Posterior cingulate gyrus (tissue), 11 donors: ENCODE data around the gene ARMC7.

Source experiments
- DNase-seq, 10 donors: peaks; one replicate each; pipeline versions ENCODE4 v3.0.0 to v3.0.0-alpha.2; 2020 to 2021; ENCODE audit warnings: mixed read lengths in 3 of 10
- intact Hi-C: fragments of 100-400 bp; cut with DNase I; formaldehyde crosslinking; loops from one replicate; pipeline ENCODE4 v1.15.1; 2023

ARMC7 gene

GRCh38 chr17:75077072-75077495, 32.7 kb upstream of the ARMC7 start:
- no peak for DNase-seq
- intact Hi-C loops = no loop called here

- peak; percentile 31 to 95 (median 64) for DNase-seq
- intact Hi-C loops = no loop called here
These were observed 32.1 kb upstream of the ARMC7 start for GRCh38 chr17:75077496-75078283.

- intact Hi-C loops = no loop called here
- DNase-seq = no peak
These were observed 31.3 kb upstream of the ARMC7 start for GRCh38 chr17:75078284-75079022.

DNA sequence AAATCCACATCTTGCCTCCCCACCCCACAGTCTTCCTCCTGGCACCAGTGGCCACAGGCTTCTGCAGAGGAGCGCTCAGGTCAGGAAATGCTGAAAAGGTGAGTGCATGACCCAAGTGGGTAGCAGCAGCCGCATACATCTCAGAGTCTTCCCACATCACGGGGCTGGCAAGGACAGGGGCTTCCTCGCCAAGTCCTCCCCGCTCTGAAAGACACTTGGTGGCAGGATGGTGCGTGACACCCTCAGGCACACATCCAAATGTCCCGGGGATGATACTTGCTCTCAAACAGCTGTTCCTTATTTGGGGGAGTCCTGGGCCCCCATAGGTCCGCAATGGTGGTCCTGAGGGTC, 30.8 kb upstream of the ARMC7 start:
- no peak for DNase-seq
- intact Hi-C loops = no loop called here

DNA sequence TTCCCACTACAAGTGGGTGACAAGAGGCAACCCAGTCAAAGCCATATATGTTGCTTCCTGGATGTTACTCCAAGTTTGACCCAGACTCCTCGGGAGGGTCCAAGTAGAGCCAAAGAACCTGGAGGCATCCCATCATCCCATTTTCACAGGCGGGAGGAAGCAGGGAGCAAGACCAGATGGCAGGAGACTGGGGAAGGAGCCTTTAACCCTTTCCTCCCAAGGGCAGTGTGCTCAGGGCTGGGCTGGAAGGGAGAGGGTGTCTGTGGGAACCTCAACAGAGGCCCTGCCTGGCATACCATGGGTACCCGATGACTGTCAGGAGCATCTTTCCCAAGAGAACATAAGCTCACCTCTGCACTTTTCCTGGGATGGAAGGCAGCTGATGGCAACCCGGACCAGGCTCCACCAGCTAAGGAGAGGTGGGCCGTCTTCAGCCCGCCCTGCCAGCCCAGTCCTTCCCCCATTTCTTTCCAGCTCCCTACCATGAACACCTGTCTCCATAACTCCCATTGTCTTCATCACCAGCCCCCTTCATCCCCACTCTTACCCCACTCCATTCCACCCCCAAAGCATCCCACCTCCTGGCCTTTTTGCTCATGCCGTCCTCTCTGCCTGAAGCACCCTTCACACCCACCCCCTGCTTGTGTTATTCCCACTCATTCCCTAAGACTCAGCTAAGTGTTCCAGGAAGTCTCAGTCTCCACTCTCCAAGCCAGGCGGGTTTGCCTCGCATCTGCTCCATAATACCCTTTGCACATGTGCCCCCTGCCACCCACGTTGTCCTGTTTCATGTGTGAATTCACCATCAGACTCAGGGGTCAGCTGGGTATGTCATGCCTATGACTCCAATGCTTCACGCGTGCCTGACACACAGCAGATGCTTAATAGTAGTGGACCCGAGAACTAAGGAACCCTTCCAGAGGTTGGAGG, 27.9 kb upstream of the ARMC7 start:
- intact Hi-C loops = no loop called here
- no peak for DNase-seq

DNA sequence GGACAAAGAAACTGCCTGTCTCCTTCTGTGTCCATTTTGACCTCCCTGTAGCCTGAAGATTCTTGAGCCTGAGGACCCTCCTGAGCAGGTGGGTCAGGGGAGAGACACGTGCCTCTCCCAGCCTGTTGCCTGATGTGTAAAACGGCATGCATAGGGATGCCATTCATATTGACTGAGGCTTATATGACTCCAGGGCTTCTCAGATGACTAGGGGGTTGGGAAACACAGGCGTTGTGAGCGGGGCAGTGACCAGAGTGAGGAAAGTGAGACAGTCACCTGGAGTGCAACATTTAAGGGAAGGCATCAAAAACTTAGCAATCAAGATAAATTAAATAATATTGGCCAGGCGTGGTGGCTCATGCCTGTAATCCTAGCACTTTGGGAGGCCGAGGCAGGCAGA, 27.1 kb upstream of the ARMC7 start:
- no peak for DNase-seq
- intact Hi-C loops = no loop called here

GRCh38 chr17:75084039-75084660, 25.6 kb upstream of the ARMC7 start:
- intact Hi-C loops = no loop called here
- DNase-seq = no peak

DNA sequence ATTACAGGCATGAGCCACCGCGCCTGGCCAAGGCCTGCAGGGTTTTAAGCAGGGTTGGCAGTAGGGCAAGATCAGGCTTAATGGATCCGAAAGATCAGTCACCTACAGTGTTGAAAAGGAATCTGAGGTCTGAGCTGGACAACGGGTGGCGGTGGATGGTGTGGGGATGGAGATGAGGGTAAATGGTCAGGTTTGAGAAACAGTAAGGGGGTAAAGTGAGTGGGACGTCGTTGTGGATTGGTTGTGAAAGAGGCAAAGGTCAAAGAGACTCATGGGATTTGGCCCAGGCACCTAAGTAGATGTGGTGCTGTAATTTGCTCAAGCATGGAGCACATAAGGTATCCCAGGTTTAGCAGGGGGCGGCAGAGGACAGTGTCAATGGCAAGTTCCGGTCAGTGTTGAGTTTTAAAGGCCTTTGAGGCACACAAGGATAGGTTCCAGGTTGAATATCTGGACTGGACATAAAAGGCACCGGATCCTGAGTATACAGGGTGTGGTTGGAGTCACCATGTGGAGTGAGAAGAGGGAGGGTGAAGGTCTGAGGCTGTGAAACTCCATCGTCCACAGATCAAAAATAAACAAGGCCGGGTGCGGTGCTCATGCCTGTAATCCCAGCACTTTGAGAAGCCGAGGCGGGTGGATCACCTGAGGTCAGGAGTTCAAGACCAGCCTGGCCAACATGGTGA, 23.1 kb upstream of the ARMC7 start:
- no peak for DNase-seq
- intact Hi-C loops = no loop called here

- no peak for DNase-seq
- intact Hi-C loops = no loop called here
These were observed 22.6 kb upstream of the ARMC7 start for GRCh38 chr17:75087182-75087557.

GRCh38 chr17:75087558-75088453, 22.0 kb upstream of the ARMC7 start, which contains the start of gene SLC16A5:
Gene SLC16A5 (plus strand): TSS chr17:75087954. CDS start chr17:75093637, 5,683 bp downstream.
- peak in 5 of 10 donors; percentile 23 to 86 (median 29) for DNase-seq
- intact Hi-C loops = no loop called here

GRCh38 chr17:75088465-75089417, 21.0 kb upstream of the ARMC7 start:
- no peak for DNase-seq
- intact Hi-C loops = no loop called here

- DNase-seq = no peak
- intact Hi-C loops = no loop called here
These were observed 18.6 kb upstream of the ARMC7 start for GRCh38 chr17:75090871-75091854.

DNA sequence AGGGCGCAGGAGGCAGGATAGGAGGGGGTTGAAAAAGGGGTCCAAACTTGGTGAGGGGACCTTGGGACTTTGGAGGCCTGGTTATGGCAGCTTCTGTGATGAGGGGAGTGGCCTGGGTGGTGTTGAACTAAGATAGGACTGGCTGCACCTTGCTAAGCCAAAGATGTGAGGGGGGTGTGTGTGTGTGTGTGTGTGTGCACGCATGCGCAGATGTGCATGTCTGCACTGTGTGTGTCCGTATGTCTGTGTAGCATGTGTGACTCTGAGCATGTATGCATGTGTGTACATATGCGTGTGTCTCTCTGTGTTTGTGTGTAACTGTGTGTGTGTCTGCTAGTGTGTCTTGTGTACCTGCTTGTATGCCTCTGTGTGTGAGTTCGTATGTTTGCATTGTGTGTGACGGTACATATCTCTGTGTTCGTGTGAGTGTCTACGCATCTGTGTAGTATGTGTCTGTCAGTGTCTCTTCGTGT, 17.9 kb upstream of the ARMC7 start:
- DNase-seq = no peak
- intact Hi-C loops = no loop called here

GRCh38 chr17:75093548-75094158, 16.1 kb upstream of the ARMC7 start:
- peak in 1 of 10 donors; percentile 51 for DNase-seq
- intact Hi-C loops = no loop called here

DNA sequence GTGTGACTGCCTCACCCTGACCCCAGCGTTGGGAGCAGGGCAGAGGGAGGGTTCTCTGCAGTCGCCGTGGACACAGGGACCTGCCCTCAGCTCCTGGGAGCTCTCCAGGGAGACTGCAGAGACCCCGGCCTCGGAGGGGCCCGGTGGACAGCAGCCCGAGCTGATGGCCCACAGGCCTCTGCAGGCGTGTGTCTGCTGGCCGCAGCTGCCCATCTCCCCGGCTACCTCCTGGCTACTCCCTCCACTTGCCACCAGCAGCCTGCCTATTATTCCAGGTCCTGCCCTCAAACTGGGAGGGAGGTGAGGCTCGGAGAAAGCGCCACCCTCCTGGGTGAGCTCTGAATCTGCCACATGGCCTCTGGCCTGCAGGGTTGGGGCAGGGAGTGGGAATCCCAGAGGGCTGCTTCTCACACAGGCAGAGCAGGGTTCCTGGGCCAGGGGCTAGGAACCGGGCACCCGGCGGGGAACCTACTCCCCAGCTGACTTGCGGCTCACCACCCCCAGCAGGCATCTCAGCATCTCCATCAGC, 14.8 kb upstream of the ARMC7 start:
- peak in 1 of 10 donors; percentile 76 for DNase-seq
- intact Hi-C loops = no loop called here
